ENCODE results near the gene CDH2. TPM values are rescaled to one million over a fixed set of nuclear protein-coding genes. Genes with fewer than 3 reads are reported as not detected.

Gene CDH2
- total RNA-seq, 1 experiment from 2014 or later: 6.4 TPM

GRCh38 chr18:28178720-28179119, 1.8 kb upstream of the CDH2 start:
- ChIA-PET CTCF (no interaction called here), POLR2A (ENCODE audit: unreplicated experiment) (no interaction called here)
- no peak overlapping the region for H3K4me2 ChIP-seq
- no peak for TF ChIP-seq EZH2 (IDR thresholded peaks at IDR 0.05; ENCODE audit: low read depth)
- TF ChIP-seq, protein P1, sequence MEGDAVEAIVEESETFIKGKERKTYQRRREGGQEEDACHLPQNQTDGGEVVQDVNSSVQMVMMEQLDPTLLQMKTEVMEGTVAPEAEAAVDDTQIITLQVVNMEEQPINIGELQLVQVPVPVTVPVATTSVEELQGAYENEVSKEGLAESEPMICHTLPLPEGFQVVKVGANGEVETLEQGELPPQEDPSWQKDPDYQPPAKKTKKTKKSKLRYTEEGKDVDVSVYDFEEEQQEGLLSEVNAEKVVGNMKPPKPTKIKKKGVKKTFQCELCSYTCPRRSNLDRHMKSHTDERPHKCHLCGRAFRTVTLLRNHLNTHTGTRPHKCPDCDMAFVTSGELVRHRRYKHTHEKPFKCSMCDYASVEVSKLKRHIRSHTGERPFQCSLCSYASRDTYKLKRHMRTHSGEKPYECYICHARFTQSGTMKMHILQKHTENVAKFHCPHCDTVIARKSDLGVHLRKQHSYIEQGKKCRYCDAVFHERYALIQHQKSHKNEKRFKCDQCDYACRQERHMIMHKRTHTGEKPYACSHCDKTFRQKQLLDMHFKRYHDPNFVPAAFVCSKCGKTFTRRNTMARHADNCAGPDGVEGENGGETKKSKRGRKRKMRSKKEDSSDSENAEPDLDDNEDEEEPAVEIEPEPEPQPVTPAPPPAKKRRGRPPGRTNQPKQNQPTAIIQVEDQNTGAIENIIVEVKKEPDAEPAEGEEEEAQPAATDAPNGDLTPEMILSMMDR (conservative IDR thresholded peaks at IDR 0.05): no peak
- no peaks in the 10 kb centered on the region for H3K9me3 ChIP-seq (ENCODE audit: insufficient read depth, low read depth)
- H3F3A ChIP-seq (ENCODE audit: insufficient read depth, low read depth): no peaks in the 10 kb centered on the region
- no peak for DNase-seq
- no peak overlapping the region for H2AFZ ChIP-seq
- H3K27me3 ChIP-seq (ENCODE audit: insufficient read depth, low read depth): no peaks in the 10 kb centered on the region
- H3K9me2 ChIP-seq (ENCODE audit: insufficient read depth): no peaks in the 10 kb centered on the region
- no peaks in the 10 kb centered on the region for H4K20me1 ChIP-seq (ENCODE audit: insufficient read depth)
- H3K27ac ChIP-seq: no peak overlapping the region
- no peak overlapping the region for H3K4me3 ChIP-seq
- no peaks in the 10 kb centered on the region for H3K36me3 ChIP-seq (ENCODE audit: low read depth)
- H3K4me1 ChIP-seq (replicated peaks; ENCODE audit: insufficient read depth): no peaks in the 10 kb centered on the region
- intact Hi-C loops (cut with micrococcal nuclease; ENCODE audit: unreplicated experiment): no loop called here
- BruUV-seq (replicated peaks): no TSS peak
- H3K79me2 ChIP-seq (ENCODE audit: low read depth): no peaks in the 10 kb centered on the region

- Histone ChIP-seq H4K20me1 (ENCODE audit: insufficient read depth) (no peaks in the 10 kb centered on the region), H2AFZ (no peak overlapping the region), H3K4me1 (replicated peaks; ENCODE audit: insufficient read depth) (no peaks in the 10 kb centered on the region), H3K36me3 (ENCODE audit: low read depth) (no peaks in the 10 kb centered on the region), H3K4me3 (no peak overlapping the region), H3K79me2 (ENCODE audit: low read depth) (no peaks in the 10 kb centered on the region), H3K9me2 (ENCODE audit: insufficient read depth) (no peaks in the 10 kb centered on the region), H3K27me3 (ENCODE audit: insufficient read depth, low read depth) (no peaks in the 10 kb centered on the region), H3F3A (ENCODE audit: insufficient read depth, low read depth) (no peaks in the 10 kb centered on the region), H3K9me3 (ENCODE audit: insufficient read depth, low read depth) (no peaks in the 10 kb centered on the region), H3K27ac (no peak overlapping the region), H3K4me2 (no peak overlapping the region)
- CTCF ChIA-PET: no interaction called here
- intact Hi-C loops (cut with micrococcal nuclease; ENCODE audit: unreplicated experiment): loop anchor here (2.0 kb wide), 1 partner anchor 63 kb away; no protein-coding TSS in a partner anchor
- DNase-seq: peak in 1 of 2 experiments; percentile 22
- TF ChIP-seq, protein P1 (conservative IDR thresholded peaks at IDR 0.05): no peak
- TF ChIP-seq EZH2 (IDR thresholded peaks at IDR 0.05; ENCODE audit: low read depth): no peak
- POLR2A ChIA-PET (ENCODE audit: unreplicated experiment): interaction anchor here (0.6 kb wide), 1 partner anchor 401 kb away, joined by 3 read pairs; no protein-coding TSS in a partner anchor
- no TSS peak for BruUV-seq (replicated peaks)
Observed at GRCh38 chr18:28177828-28178635, 1.1 kb upstream of the CDH2 start.

DNA sequence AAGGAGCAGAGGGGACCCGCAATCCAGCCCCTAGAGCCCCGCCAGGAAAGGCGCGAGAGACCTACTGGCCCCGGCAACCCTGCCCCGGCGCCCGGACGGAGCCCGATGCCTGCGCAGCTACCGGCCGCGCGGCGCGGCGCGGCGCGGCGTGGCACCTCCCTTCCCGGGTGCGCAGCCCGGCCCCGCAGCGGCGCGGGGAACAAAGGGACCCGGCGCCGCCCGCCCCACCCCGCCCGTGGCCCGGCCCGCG, 307 bp downstream of the CDH2 start:
- no peaks in the 10 kb centered on the region for H3K4me1 ChIP-seq (replicated peaks; ENCODE audit: insufficient read depth)
- H3F3A ChIP-seq (ENCODE audit: insufficient read depth, low read depth): no peaks in the 10 kb centered on the region
- no TSS peak for BruUV-seq (replicated peaks)
- intact Hi-C loops (cut with micrococcal nuclease; ENCODE audit: unreplicated experiment): loop anchor here (2.0 kb wide), 1 partner anchor 62 kb away; no protein-coding TSS in a partner anchor
- POLR2A ChIA-PET (ENCODE audit: unreplicated experiment): interaction anchor here (0.6 kb wide), 1 partner anchor 179 kb away, joined by 7 read pairs; no protein-coding TSS in a partner anchor
- no peak overlapping the region for H3K27ac ChIP-seq
- CTCF ChIA-PET: no interaction called here
- H3K27me3 ChIP-seq (ENCODE audit: insufficient read depth, low read depth): no peaks in the 10 kb centered on the region
- no peak overlapping the region for H3K4me3 ChIP-seq
- no peaks in the 10 kb centered on the region for H3K9me2 ChIP-seq (ENCODE audit: insufficient read depth)
- H3K9me3 ChIP-seq (ENCODE audit: insufficient read depth, low read depth): no peaks in the 10 kb centered on the region
- H3K4me2 ChIP-seq: no peak overlapping the region
- no peak for DNase-seq
- TF ChIP-seq EZH2 (IDR thresholded peaks at IDR 0.05; ENCODE audit: low read depth): no peak
- TF ChIP-seq, protein P1 (conservative IDR thresholded peaks at IDR 0.05): no peak
- H4K20me1 ChIP-seq (ENCODE audit: insufficient read depth): no peaks in the 10 kb centered on the region
- H2AFZ ChIP-seq: no peak overlapping the region
- no peaks in the 10 kb centered on the region for H3K36me3 ChIP-seq (ENCODE audit: low read depth)
- no peaks in the 10 kb centered on the region for H3K79me2 ChIP-seq (ENCODE audit: low read depth)
